Measurements from ENCODE around the gene ASIC3. TPM values are rescaled to one million over a fixed set of nuclear protein-coding genes. Genes with fewer than 3 reads are reported as not detected.

ASIC3 gene
- total and polyA plus RNA-seq, 2 experiments from 2014 or later, result 2.1 to 4.5 TPM

GRCh38 chr7:151020231-151020630, 28.1 kb upstream of the ASIC3 start:
- WGBS (ENCODE audit: low lambda C conversion rate, missing lambda C conversion rate), result 43% methylated on average over 4 of the region's 7 CpGs
- no peaks in the 10 kb centered on the region for H3K9me2 ChIP-seq (replicated peaks; ENCODE audit: insufficient read depth)
- H3K4me3 ChIP-seq, result no peak overlapping the region
- no peaks in the 10 kb centered on the region for H3K36me3 ChIP-seq (replicated peaks; ENCODE audit: insufficient read depth, low read depth)
- H3K4me2 ChIP-seq, result peak overlapping the region; percentile 53
- peaks cover 33% of the 10 kb centered on the region for H3K27me3 ChIP-seq
- DNase-seq (ENCODE audit: low spot score), result no peak
- H3K9me3 ChIP-seq (ENCODE audit: low read depth), result no peaks in the 10 kb centered on the region
- TF ChIP-seq EZH2phosphoT487 (IDR thresholded peaks at IDR 0.05; ENCODE audit: low read depth, severe bottlenecking, unreplicated experiment), result no peak
- TF ChIP-seq CTCF (IDR thresholded peaks at IDR 0.05; ENCODE audit: poor library complexity), result no peak
- no peaks in the 10 kb centered on the region for H3K79me2 ChIP-seq
- H3K27ac ChIP-seq, result no peak overlapping the region
- H3K4me1 ChIP-seq (ENCODE audit: insufficient read depth), result peaks cover 12% of the 10 kb centered on the region
- no peaks in the 10 kb centered on the region for H4K20me1 ChIP-seq (ENCODE audit: insufficient read depth, poor library complexity, severe bottlenecking)
- no peak overlapping the region for H2AFZ ChIP-seq

- Histone ChIP-seq H3K9me3 (ENCODE audit: low read depth) (no peaks in the 10 kb centered on the region), H3K4me1 (ENCODE audit: insufficient read depth) (peaks cover 7% of the 10 kb centered on the region), H3K4me2 (no peak overlapping the region), H3K27me3 (peaks cover 25% of the 10 kb centered on the region), H3K4me3 (no peak overlapping the region), H3K36me3 (replicated peaks; ENCODE audit: insufficient read depth, low read depth) (no peaks in the 10 kb centered on the region), H4K20me1 (ENCODE audit: insufficient read depth, poor library complexity, severe bottlenecking) (no peaks in the 10 kb centered on the region), H2AFZ (no peak overlapping the region), H3K9me2 (replicated peaks; ENCODE audit: insufficient read depth) (no peaks in the 10 kb centered on the region), H3K79me2 (no peaks in the 10 kb centered on the region), H3K27ac (no peak overlapping the region)
- TF ChIP-seq EZH2phosphoT487 (IDR thresholded peaks at IDR 0.05; ENCODE audit: low read depth, severe bottlenecking, unreplicated experiment) (no peak), CTCF (IDR thresholded peaks at IDR 0.05; ENCODE audit: poor library complexity) (no peak), EZH2 (IDR thresholded peaks at IDR 0.05; ENCODE audit: borderline replicate concordance) (no peak)
- no peak for DNase-seq (ENCODE audit: low spot score)
- WGBS (ENCODE audit: low lambda C conversion rate, missing lambda C conversion rate), result 93% methylated on average over 10 of the region's 10 CpGs
Measured at GRCh38 chr7:151023232-151023631, 25.1 kb upstream of the ASIC3 start.

- 82% methylated on average over 4 of the region's 4 CpGs for WGBS (ENCODE audit: low lambda C conversion rate, missing lambda C conversion rate)
- no peak within 1 kb of the TSS for H2AFZ ChIP-seq
- no peak within 1 kb of the TSS for H3K4me3 ChIP-seq
- no peaks in the 10 kb centered on the region for H3K9me2 ChIP-seq (replicated peaks; ENCODE audit: insufficient read depth)
- H3K27ac ChIP-seq, result no peak within 1 kb of the TSS
- H3K27me3 ChIP-seq, result peaks cover 18% of the 10 kb centered on the region
- DNase-seq (ENCODE audit: low spot score), result peak; percentile 46
- no peaks in the 10 kb centered on the region for H4K20me1 ChIP-seq (ENCODE audit: insufficient read depth, poor library complexity, severe bottlenecking)
- TF ChIP-seq CTCF (IDR thresholded peaks at IDR 0.05; ENCODE audit: poor library complexity) (no peak), EZH2phosphoT487 (IDR thresholded peaks at IDR 0.05; ENCODE audit: low read depth, severe bottlenecking, unreplicated experiment) (no peak), EZH2 (IDR thresholded peaks at IDR 0.05; ENCODE audit: borderline replicate concordance) (no peak)
- peaks cover 12% of the 10 kb centered on the region for H3K4me1 ChIP-seq (ENCODE audit: insufficient read depth)
- H3K36me3 ChIP-seq (replicated peaks; ENCODE audit: insufficient read depth, low read depth), result no peaks in the 10 kb centered on the region
- no peaks in the 10 kb centered on the region for H3K9me3 ChIP-seq (ENCODE audit: low read depth)
- peaks cover 6% of the 10 kb centered on the region for H3K79me2 ChIP-seq
- H3K4me2 ChIP-seq, result no peak within 1 kb of the TSS
Measured at GRCh38 chr7:151024435-151025056, 23.8 kb upstream of the ASIC3 start, which contains the start of gene ATG9B. Gene ATG9B (minus strand): TSS chr7:151024494. CDS start chr7:151024423, 71 bp downstream.
